Measurements from ENCODE around the gene PAPLN. TPM values are rescaled to one million over a fixed set of nuclear protein-coding genes. Genes with fewer than 3 reads are reported as not detected.

The PAPLN gene
- total RNA-seq, 4 donors from 2014 or later: 13.4 to 47.7 (median 28.2) TPM

DNA sequence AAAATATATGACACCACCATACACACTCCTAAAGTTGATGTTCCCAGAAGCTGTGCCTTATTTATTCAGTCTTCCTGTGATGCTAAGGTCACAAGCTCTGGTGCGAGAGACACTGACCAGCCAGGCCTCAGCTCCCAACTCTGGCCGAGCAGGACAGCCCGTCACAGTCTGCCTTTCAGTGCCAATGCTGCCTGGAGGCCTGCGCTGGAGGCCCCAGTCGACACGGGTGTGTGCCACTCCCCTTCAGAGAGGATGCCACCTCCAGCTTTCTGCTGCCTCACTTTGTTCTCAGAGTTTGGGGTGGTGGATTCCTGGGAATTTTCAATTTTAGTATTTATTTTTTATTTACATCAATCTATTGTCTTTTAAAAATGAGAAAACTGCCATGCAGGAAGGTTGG lies 7.3 kb upstream of the PAPLN start:
- 100% methylated on average over 2 of the region's 6 CpGs; no CpG with 5 or more reads in 1 of the 2 donors for WGBS, 2 donors (ENCODE audit: low coverage in 1 of 2)
- Histone ChIP-seq H3K4me1 (peaks cover 0 to 28% (median 6%) of the 10 kb centered on the region in 3 donors), H3K36me3 (no peaks in the 10 kb centered on the region), H3K9me3 (no peaks in the 10 kb centered on the region), H3K27me3 (no peaks in the 10 kb centered on the region), H3K4me3 (no peak overlapping the region), H3K27ac (no peak overlapping the region)
- ATAC-seq: no peak
- TF ChIP-seq, protein P1, sequence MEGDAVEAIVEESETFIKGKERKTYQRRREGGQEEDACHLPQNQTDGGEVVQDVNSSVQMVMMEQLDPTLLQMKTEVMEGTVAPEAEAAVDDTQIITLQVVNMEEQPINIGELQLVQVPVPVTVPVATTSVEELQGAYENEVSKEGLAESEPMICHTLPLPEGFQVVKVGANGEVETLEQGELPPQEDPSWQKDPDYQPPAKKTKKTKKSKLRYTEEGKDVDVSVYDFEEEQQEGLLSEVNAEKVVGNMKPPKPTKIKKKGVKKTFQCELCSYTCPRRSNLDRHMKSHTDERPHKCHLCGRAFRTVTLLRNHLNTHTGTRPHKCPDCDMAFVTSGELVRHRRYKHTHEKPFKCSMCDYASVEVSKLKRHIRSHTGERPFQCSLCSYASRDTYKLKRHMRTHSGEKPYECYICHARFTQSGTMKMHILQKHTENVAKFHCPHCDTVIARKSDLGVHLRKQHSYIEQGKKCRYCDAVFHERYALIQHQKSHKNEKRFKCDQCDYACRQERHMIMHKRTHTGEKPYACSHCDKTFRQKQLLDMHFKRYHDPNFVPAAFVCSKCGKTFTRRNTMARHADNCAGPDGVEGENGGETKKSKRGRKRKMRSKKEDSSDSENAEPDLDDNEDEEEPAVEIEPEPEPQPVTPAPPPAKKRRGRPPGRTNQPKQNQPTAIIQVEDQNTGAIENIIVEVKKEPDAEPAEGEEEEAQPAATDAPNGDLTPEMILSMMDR (IDR thresholded peaks at IDR 0.05): no peak
- no peak for TF ChIP-seq POLR2A (IDR thresholded peaks at IDR 0.05)
- TF ChIP-seq EP300 (IDR thresholded peaks at IDR 0.05): no peak
- no peak for TF ChIP-seq POLR2AphosphoS5 (IDR thresholded peaks at IDR 0.05)

DNA sequence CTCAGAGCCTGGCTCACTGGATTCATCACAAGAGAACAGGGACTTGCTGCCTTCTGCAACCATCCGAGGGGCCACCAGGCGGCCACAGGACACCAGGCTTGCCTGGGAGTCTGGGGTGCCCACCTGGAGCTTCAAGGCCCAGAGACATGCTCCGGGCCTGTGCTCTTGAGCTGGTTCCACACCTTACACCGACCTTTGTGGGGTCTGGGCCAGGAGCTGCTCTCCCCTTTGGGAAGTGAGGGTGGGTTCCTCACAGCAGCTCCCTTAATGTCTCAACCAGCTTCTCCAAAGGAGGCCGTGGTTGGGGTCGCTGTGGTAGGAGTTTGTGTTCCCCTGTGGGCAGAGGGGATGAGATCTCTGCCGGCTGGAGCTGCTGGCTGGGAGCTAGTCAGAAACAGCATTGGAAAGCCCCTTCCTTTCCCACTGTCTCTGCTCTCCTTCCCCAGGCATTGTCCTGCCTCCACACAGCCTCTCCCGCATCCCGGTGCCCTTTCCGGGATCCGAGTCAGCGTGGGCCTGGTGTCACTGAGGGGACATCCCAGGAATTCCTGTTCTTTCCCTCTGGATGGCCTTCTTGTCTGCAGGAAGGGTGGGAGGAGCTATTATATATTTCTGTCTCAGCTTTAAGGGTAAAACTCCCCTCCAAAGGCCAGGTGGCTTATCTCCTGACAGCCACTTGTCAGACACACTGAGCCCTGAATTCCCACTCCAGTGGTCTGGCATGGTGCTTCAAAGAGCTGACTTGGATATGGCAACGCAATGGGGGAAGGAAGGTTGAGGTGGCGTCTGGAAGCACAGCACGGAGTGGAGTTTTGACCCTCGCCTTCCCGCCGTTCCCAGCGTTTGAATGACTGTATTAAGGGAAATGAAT lies 5.1 kb upstream of the PAPLN start:
- WGBS, 2 donors (ENCODE audit: low coverage in 1 of 2): 19 to 52% methylated on average over 5 to 9 of the region's 19 CpGs
- no peaks in the 10 kb centered on the region for H3K36me3 ChIP-seq
- H3K27ac ChIP-seq: no peak overlapping the region
- H3K27me3 ChIP-seq: peaks cover 4% of the 10 kb centered on the region
- no peak for ATAC-seq
- H3K4me3 ChIP-seq: no peak overlapping the region
- H3K4me1 ChIP-seq: peaks cover 0 to 39% (median 6%) of the 10 kb centered on the region in 3 donors
- TF ChIP-seq, protein P1 (IDR thresholded peaks at IDR 0.05): no peak
- no peak for TF ChIP-seq POLR2A (IDR thresholded peaks at IDR 0.05)
- no peak for TF ChIP-seq POLR2AphosphoS5 (IDR thresholded peaks at IDR 0.05)
- no peak for TF ChIP-seq EP300 (IDR thresholded peaks at IDR 0.05)
- H3K9me3 ChIP-seq: no peaks in the 10 kb centered on the region

DNA sequence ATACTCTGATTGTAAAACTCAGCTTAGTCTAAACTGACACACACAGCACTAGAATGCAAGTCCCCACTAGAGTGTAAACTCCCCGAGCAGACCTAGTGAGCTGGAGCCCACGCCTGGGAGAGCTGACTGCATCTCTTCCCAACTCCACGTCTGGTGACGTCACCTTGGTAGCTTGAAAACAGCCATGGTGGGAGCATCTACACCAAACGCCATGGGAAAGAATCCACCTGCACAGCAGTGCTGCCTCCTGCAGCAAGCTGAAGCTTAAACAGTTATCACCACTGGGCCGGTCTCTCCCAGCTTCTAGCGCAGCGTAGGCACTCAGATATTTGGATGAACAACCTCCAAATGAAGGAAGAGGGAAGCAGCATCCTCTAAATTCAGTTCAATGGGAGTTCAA lies 4.3 kb upstream of the PAPLN start:
- ATAC-seq: no peak
- TF ChIP-seq POLR2A (IDR thresholded peaks at IDR 0.05) (no peak), POLR2AphosphoS5 (IDR thresholded peaks at IDR 0.05) (no peak)
- TF ChIP-seq, protein P1 (IDR thresholded peaks at IDR 0.05): no peak
- no peaks in the 10 kb centered on the region for H3K9me3 ChIP-seq
- H3K4me1 ChIP-seq: peaks cover 0 to 41% (median 10%) of the 10 kb centered on the region in 3 donors
- H3K36me3 ChIP-seq: no peaks in the 10 kb centered on the region
- H3K4me3 ChIP-seq: no peak overlapping the region
- 57 to 74% methylated on average over 1 to 7 of the region's 8 CpGs for WGBS, 2 donors (ENCODE audit: low coverage in 1 of 2)
- H3K27me3 ChIP-seq: peaks cover 12% of the 10 kb centered on the region
- H3K27ac ChIP-seq: no peak overlapping the region

DNA sequence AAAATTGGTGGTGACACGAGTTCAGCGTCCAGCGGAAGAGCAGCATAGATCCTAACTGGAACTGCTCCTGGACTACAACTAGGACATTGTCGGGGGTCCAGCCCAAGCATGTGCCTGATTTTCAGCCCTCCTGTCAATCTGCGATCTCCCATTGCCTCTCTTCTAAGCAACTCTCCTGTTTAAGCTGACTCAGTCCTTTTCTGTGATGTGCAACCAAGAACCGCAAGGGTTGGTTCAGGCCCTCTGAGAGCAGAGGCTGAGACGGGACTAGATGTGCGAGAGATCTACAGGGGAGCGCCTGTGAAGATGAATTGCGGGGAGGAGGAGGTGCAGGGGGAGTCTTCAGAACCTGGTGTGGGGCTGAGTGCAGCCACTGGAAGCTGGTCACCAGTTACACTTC lies 3.7 kb upstream of the PAPLN start:
- WGBS, 2 donors (ENCODE audit: low coverage in 1 of 2): 85 to 100% methylated on average over 1 to 4 of the region's 10 CpGs
- H3K4me1 ChIP-seq: peaks cover 0 to 41% (median 6%) of the 10 kb centered on the region in 3 donors
- no peak overlapping the region for H3K27ac ChIP-seq
- no peaks in the 10 kb centered on the region for H3K9me3 ChIP-seq
- peaks cover 18% of the 10 kb centered on the region for H3K27me3 ChIP-seq
- TF ChIP-seq POLR2A (IDR thresholded peaks at IDR 0.05): no peak
- TF ChIP-seq, protein P1 (IDR thresholded peaks at IDR 0.05): no peak
- H3K36me3 ChIP-seq: no peaks in the 10 kb centered on the region
- ATAC-seq: no peak
- H3K4me3 ChIP-seq: no peak overlapping the region

DNA sequence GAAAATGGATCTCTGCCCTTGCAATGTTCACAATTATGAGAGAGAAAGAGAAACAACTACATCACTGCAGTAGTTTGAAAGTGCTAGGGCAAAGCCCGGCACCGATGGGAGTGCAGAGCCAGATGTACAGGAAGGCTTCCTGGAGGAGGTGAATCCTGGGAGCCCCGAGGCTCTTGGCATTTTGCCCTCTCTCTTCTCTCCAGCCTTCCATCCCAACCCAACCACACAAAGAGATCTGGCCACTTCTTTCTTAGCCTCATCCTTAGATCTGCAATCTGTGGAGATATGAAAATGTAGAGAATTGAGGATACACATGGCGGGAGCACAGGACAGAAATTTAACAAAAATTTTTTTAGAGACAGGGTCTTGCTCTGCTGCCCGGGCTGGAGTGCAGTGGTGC lies 3.3 kb upstream of the PAPLN start:
- Histone ChIP-seq H3K27me3 (peaks cover 18% of the 10 kb centered on the region), H3K9me3 (no peaks in the 10 kb centered on the region), H3K27ac (no peak overlapping the region), H3K36me3 (no peaks in the 10 kb centered on the region), H3K4me3 (no peak overlapping the region), H3K4me1 (peaks cover 0 to 41% (median 8%) of the 10 kb centered on the region in 3 donors)
- 91% methylated on average over 5 of the region's 5 CpGs; no CpG with 5 or more reads in 1 of the 2 donors for WGBS, 2 donors (ENCODE audit: low coverage in 1 of 2)
- TF ChIP-seq, protein P1 (IDR thresholded peaks at IDR 0.05): no peak
- TF ChIP-seq POLR2AphosphoS5 (IDR thresholded peaks at IDR 0.05) (no peak), EP300 (IDR thresholded peaks at IDR 0.05) (no peak), POLR2A (IDR thresholded peaks at IDR 0.05) (no peak)
- no peak for ATAC-seq
